CD4-positive, alpha-beta T cell treated with Interferon alpha-2 for 1 hour (primary cell): ENCODE measurements around the gene ASB18.
"Not testable (repeated sequence)": the region's sequence is repeated elsewhere in the genome, so short reads cannot be mapped to it uniquely, and the experiment has no call there.

Experiments used
- DNase-seq, 2 donors: peaks; one replicate each; pipeline ENCODE4 v3.0.0-alpha.2; 2020 to 2022

ASB18 gene, protein sequence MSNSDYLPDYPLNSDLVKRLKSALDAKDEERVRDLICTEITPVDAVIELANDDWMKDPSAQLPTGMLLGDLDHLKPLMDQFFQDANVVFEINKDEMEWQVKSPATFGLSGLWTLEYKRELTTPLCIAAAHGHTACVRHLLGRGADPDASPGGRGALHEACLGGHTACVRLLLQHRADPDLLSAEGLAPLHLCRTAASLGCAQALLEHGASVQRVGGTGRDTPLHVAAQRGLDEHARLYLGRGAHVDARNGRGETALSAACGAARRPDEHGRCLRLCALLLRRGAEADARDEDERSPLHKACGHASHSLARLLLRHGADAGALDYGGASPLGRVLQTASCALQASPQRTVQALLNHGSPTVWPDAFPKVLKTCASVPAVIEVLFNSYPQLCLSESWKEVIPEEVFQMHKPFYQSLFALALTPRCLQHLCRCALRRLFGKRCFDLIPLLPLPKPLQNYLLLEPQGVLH

DNA sequence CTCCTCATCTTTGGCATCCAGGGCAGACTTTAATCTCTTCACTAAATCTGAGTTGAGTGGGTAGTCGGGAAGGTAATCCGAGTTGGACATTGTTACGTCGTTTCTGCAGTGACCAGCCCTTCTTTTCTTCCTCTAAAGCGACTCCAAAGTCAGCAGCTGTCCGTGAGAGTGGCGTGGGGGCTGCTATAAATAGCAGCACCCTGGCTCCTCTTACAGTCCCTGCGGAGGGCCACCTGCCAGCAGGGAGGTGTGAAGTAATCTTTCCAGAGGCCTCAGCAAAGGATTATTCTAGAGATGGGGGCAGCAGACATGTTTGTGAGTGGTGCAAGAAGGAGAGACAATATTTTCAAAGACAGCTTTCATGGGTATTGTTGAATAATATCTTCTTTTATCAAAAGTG, at the start of gene ASB18:
ASB18 (minus strand) TSS at position 151 of the 400 bp plus-strand sequence; CDS start at position 90, 61 bp downstream.
- DNase-seq: no peak

DNA sequence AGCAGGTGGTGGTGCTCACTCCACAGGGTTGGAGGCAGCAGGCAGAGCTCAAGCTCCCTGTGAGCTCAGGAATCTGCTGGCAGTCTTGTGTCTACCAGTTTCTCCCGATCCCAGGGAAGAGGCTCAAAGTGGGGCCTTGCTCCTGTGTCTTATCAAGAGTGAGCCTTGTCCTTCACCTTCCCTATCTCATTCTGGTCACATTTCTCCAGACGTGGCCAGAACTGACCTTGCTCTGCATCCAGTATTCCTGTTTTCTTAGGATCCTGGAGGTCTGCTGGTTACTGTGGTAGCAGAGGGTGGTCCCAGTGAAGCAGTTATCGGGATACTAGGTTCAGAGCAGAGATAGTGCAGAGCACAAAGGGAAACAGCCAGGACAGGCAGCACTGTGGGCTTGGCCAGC, 47.1 kb upstream of the ASB18 start:
- no peak for DNase-seq

DNA sequence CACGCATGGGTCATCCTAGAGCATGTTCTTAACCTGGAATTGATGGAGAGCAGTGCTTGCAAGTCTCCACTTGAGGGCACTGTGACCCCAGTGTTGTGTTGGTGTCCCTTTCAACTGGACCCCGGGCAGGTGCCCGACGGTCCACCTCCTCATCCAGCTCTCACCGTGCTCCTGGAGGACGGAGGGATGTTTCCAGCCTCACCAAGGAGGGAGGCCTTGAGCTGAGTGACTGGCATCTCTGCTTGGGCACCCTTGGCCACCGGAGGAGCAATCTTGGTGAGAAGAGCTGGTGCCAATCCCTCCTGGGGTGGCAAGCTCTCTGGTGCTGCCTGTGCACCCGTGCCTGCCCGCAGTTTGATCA, 45.4 kb upstream of the ASB18 start:
- no peak for DNase-seq

DNA sequence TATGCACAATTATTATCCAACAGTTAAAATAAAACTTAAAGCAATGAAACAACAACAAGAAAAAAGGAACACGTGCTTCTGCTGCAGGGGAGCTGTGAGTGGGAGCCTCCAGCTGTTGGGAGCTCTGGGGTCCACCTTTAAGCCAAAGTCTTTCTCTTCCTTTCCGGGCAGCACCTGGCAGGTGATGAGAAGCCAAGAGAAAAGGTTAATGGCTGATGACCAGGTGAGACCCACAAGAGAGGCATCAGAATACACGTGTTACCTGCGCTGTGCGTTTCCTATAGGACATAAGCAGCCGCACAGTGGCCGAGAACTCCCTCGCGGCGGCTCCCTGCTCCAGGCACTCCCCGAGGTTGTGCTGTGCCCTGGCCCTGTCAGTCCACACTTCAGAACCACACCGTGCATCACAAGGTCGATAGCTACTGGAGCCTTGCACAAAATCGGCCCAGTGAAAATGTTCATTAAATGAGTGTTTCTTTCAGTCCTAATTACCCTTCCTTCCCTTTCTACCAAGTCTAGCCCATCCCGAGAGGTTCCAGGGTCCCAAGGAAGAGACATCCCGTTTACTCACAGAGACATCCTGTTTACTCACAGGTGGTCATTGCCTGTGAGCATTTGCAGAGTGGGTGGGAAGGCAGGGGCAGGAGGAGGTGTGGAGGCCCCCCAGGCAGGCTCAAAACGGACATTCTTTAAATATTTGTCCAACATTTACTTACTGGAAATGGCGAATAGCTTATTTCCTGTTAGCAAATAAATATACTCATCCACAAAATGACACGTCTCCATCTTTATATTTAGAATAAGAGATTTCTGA, 44.9 kb upstream of the ASB18 start:
- no peak for DNase-seq

DNA sequence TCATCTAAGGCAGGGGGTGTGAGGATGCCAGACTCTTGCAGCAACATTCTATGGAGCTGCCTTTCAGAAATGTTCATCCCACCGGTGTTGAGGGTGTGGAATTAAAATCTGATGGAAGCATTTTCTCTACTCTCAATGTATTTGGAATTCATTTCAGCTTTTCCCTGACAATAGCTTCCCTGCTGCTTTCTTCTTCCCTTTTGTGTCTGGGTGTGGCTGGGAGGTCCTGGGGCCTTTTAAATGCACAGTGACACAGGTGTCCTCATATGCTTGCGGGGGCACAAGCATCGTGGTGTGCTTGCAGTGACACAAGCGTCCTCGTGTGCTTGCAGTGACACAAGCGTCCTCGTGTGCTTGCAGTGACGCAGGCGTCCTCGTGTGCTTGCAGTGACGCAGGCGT, 43.4 kb upstream of the ASB18 start:
- DNase-seq: no peak

DNA sequence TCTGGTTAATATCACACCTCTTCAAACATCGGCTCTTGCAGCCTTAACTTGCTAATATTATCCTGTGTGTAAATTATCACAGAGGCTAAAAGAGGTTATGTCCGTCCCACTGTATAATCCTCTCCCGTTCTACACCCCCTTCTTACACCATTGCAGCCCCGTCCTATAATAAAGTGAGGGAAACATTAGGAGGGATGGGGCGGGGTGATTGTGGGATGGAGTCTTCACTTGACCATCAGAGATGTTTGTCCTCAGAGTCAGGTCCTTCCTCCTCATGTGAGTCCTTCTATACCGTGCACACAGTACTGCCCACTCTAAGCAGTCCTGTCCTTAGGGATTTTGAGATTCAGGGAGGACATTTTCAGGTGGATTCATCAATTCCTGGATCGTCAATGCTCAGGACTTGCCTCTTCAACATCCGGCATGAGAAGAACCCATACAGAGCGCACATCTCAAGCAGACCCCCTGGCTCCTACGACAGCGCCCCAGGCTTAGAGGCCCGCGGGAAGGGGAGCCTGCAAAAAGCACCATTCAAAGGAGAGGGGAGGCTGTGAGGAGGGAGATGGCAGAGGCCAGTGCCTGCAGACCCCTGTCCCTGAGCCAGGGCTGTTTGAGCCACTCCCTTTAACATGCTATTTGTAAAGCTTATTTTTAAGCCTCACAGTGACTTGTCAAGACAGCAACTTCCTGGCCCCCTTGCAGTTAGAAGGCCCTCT, 42.8 kb upstream of the ASB18 start:
- no peak for DNase-seq

DNA sequence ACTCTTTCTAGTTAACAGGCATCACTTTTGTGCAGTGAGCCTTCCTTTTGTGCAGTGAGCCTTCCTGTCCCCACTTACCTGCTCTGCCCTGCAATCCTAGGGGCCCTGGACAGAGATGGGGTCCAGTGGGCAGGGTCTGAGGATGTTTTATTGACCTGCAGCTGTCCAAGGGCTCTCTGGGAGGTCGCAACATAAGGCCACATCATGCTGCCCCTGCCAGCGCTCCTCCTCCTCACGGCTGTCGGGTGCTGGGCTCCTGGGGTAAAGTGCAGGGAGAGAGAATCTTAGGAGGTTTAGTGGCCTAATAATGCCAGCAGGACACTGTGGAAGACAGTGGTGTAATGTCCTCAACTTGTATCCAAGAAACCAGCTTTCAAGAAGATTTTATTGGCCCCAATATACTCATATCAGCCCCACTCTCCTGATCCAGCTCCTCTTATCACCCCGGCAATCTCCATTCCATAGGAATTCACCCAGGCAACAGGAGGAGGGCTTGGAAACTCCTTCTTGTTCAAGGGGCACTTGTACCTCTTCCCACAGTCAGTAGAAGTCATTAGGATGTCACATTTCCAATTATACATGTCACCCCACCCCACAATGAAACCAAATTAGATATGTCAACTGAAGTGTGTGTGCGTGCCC, 41.9 kb upstream of the ASB18 start:
- DNase-seq: no peak

DNA sequence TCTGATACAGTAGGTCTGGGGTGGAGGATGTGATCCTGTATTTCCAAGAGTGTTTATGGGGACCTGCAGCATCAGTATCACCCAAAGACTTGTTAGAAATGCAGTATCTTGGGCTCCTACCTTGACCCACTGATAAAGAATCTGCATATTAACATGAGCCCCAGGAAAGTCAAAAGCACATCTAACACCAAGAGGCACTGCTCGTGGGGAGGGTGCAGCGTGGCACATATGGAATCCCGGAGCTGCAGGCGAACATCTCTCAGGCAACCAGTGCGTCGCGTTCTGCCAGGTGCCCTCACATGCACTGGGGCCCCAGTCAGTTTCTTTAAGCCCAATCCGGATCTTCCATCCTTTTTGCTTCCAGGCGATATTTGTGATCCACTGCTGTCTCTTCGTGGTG, 41.3 kb upstream of the ASB18 start:
- no peak for DNase-seq

DNA sequence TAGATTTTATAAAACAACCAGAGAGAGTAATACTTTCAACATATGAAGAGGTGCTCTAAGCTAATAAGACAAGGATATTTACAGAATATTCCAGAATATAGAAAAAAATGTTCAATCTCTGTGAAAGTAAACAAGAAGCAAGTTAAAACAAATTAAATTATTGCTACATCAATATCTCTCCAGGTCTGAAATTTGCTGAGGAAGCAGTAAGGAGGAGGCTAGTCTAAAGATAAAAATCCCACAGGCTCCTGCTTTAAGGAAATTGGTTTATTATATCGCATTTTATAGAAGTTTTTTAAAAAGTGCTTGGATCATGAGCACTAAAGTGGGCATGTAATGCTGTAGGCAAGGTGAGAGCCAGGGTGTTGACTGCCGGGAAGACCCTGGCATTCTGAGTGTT, 39.7 kb upstream of the ASB18 start:
- no peak for DNase-seq

DNA sequence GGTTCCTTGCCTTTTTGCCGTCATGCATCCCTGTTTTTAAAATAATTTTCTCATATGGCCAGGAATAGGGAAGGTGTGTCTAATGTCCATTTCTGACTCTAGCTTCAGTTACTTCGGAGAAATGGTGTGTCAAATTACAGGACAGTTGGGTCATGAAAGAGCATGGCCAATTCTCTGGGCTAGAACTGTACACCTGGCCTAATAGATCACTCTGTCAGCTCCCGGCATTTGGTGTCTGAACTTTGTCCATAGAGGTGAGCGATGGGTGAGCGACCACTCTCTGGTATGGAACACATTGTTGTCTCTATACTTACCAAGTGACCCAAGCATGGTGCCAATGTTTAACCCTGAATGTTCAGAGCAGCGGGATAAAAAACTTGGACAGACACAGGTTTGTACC, 38.3 kb upstream of the ASB18 start:
- no peak for DNase-seq

DNA sequence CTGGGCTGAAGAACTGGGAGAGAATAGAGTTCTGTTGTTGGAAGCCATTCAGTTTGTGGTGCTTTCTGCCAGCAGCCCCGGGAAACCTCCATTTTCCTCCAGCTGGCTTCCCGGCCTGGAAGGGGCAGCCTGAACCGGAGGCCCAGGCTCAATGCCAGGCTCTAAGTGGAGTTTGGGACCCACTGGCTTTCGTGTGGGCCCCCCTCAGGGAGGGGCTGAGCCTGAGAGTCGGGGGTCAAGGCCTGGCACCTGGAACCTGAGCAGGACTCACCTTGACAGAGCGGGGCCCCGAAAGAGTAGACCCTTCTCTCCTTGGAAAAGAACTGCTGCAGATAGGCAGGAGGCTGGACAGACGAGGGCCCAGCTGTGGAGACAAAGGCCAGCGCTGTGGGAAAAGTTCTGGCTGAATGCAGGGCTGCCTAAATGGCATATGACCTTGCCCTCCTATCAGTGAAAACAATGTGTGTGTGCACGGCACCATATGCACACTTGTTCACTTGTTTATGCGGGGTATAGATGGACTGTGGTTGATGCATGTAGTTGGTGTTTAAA, 34.8 kb upstream of the ASB18 start:
- no peak for DNase-seq

DNA sequence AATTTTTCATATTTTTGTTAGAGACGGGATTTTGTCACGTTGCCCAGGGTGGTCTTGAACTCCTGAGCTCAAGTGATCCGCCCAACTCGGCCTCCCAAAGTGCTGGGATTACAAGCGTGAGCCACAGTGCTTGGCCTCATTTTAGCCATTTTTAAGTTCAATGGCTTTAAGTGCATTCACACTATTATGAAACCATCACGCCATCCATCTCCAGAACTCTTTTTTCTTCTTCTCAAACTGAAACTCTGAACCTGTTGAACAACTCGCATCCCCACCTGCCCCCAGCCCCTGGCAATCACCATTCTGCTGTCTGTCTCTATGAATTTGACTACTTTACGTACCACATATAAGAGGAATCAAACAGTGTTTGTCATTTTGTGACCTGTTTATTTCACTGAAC, 31.3 kb upstream of the ASB18 start:
- no peak for DNase-seq

DNA sequence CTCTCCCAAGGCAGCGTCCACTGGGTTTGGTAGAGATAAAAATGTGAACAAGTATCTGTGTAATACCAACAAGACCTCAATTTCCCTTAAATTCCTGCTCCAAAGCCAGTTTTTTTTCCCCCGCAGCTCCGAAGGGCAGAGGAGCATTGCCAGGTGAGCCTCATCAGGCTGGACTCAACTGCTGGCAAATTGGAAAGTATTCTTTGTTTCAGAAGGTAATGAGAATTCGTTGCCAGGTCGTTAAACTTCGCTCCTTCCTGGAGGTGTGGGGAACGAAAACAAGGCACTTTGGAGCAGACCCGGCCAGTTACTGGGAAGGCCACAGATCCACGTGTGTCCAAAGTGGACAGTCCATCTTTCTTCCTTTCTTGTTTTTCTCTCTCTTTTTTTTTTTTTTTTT, 30.4 kb upstream of the ASB18 start:
- no peak for DNase-seq

DNA sequence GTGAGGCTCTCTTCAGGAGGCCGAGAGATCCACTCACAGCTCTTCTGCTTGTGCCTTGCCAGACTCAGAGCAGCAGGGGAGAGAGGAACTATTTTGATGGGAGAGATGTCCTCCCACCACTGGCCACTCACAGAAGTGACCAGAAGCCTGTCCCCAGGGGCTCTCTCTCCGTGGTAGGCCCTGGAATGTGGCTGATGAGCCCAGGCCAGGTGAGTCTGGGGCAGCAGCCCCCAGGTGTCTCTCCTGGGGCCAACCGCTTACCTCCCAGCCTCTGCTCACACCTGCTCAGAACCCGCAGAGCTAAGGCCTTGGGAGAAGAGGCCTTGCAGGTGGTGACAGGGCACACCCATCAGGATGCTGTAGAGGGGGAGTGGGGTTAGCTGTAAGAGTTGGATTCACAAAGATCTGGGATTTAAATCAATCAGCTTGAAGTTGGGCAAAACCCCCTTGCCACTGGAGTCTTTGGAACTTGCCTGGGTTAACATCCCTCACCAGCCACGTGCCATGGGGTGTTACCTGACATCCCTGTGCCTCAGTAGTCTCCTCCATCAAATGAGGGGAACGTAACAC, 29.1 kb upstream of the ASB18 start:
- DNase-seq: no peak

DNA sequence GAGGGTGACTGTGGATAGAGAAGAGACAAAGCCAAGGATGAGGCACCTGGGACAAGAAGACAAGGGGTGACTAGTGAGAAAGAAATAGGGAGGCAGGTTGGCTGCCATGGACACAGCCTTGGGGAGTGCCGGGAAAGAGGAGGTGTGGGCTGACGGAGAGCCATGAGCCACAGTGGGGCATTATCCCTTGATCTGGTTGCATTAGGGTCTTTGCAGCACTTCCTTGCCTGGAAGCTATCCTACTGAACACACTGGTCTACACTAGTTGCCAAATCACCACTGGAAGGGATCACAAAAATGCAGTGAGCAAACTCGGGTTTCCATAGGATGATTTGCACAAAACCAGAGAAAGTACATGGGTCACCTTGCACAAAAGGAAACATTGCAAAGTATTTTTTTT, 27.7 kb upstream of the ASB18 start:
- no peak for DNase-seq

DNA sequence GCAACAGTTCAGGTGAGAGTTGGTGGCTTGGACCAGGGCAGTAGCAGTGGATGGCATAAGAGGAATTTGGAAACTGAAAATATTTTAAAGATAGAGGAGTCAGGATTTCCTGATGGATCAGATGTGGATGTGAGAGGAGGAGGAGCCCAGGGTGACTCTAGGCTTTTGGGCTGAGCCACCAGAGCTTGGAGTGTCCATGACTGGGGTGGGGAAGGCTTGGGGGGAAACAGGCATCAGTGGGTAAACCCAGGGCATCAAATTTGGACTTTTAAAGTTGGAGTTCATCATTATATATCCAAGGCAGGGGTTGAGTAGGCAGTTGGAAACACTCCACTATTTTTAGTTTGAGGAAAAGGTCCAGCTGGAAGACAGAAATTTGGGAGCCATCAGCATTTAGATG, 27.3 kb upstream of the ASB18 start:
- DNase-seq: no peak

DNA sequence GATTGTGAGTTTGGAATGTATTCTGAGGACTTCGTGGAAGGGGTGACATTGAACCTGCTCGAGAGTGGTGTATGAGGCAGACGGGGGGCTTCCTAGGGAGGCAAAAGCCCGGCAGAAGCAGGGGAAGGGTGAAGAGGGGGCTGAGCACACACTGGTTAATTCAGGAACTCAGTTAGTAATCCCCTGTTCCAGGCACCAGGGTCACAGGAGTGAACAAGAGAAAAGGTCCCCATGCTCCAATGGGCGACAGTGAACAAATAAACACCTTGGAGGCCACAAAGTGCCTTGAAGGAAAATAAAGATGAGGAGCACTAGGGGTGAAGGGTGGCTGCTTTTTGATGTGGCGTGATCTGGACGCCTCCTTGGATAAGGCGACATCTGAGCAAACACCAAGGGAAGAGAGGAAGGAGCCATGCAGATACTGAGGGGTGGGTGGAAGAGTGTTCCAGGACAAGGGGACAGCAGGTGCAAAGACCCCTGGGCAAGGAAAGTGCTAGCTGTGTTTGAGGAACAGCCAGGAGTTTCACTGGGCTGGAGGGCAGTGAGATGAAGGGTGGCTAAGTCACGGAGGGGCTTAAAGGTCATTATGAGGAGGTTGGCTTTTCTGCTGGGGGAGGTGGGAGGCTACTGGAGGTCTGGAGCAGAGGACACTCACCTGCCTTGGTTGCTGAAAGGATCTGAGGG, 26.7 kb upstream of the ASB18 start:
- no peak for DNase-seq

DNA sequence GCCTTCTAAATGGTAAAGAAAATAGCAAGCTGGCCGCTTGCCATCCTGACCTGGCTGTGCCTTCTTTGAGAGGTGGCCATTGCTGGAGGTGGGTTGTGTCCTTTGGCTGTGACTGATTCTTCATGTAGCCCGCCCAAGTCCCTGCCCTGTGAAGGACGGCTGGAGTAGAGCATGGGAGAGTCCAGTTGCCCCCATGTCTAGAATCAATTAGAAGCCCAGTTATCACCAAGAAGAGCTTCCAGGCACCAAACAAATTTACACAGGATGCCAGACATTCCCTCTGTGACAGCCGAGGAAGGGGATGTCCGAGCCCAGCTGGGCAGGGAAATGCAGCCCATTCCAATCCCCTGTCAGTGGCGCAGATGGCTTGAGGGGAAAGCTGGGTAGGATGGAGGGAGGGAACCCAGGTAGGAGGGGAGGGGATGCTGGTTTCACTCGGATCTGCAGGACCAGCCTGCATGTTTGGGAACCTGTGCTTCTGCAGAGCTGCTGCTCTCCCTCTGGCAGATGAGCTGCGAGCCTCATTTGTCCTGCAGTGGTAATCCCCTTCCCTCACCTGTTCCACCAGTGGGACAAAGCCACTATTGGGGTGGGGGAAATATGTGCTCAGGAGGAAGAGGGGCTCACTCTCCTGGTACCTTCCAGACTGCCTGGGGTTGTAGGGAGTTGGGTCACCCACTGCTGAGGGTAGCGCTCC, 25.7 kb upstream of the ASB18 start:
- DNase-seq: no peak

DNA sequence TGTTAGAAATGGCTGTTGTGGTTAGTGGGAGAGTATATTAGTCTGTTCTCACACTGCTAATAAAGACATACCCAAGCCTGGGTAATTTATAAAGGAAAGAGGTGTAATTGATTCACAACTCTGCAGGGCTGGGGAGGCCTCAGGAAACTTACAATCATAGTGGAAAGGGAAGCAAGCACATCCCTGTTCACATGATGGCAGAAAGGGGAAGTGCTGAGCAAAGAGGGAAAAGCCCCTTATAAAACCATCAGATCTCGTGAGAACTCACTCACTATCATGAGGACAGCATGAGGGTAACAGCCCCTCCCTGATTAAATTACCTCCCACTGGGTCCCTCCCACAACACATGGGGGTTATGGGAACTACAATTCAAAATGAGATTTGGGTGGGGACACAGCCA, 24.2 kb upstream of the ASB18 start:
- DNase-seq: not testable (repeated sequence)

DNA sequence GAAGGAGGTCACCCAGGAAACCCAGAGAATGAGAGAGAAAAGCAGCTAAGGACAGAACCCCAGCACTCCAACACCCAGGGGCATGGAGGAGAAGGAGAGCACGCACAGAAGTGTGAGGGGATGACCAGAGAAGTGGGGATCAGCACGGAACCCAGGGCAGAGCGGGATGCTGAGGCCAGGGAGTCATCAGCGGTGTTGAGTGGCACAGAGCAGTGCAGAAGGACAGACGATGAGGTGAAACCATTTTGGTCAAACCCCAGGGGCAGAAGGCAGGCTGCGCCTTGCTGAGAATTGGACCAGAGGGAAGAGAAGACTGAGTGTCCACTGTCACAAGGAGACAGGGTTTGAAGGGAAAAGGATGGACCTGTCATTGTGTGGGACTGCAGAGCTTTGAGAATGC, 23.4 kb upstream of the ASB18 start:
- no peak for DNase-seq

DNA sequence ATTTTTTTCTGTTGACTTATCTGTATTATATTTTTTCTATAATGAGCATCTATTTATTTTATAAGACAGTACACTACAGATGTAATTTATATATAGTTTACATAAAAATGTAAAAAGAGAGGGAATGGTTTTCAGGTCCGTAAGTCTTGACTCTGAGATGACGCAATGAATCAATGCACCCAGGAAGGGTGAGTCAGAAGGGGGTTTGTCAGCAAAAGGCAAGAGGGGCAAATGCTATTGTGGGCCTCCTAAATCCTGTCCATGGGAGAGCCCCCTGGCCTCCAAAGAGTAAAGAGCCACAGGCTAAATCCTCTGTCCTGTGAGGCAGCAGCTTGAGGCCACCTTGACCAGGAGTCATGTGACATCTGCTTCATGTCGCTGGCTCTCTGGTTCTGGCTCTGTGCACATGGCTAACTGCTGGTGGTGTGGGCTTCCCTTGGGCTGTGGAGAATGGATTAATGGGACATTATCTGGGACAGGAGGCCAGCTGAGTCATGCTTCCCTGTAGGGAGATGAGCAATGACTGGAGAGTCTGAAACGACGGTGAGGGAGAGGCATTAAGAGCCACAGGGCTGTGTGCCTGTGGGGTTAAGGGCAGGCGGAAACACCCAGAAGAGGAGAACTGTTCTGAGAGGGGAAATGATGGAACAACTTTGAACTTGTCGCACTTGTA, 22.8 kb upstream of the ASB18 start:
- DNase-seq: no peak
